ENCODE measurements around the gene NECAP2. TPM values are rescaled to one million over a fixed set of nuclear protein-coding genes. Genes with fewer than 3 reads are reported as not detected.

The NECAP2 gene
- polyA plus RNA-seq, 1 of the 3 experiments (the other 2 are of a cell fraction) = 100.0 TPM

DNA sequence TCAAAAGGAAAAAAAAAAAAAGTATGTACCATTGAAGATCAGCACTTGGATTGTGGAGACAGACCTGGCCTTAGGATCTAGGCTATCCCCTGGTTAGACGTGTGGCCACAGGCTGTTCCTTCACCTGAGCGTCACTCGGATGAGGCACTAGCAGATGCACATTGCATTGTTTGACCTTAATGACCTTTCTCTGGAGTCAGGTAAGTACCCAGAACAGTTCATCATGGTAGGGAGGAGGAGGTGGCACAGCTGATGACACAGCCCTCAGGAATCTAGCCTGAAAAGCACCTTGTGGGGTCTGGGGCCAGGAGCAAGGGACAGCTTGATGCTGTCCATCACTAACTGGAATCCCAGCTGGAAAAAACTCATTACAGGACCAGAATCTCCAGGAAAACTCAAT lies 21.2 kb downstream of the NECAP2 start:
- Histone ChIP-seq H3K9me2 (no peaks in the 10 kb centered on the region), H3K27me3 (ENCODE audit: insufficient read depth) (no peaks in the 10 kb centered on the region), H3K4me3 (ENCODE audit: low read depth in 2 of 2, low read length in 1 of 2) (no peak overlapping the region), H3K9ac (no peak overlapping the region), H2AFZ (ENCODE audit: low read depth) (no peak overlapping the region), H3K4me2 (no peak overlapping the region), H4K20me1 (ENCODE audit: insufficient read depth) (no peaks in the 10 kb centered on the region), H3K9me3 (no peaks in the 10 kb centered on the region), H3K27ac (ENCODE audit: low read depth in 2 of 2, low read length in 1 of 2) (no peak overlapping the region), H3K79me2 (ENCODE audit: insufficient read depth) (no peaks in the 10 kb centered on the region), H3K4me1 (ENCODE audit: control insufficient read depth in 1 of 2, insufficient read depth in 2 of 2, low read depth in 1 of 2, low read length in 1 of 2) (no peaks in the 10 kb centered on the region), H3F3A (replicated peaks; ENCODE audit: insufficient read depth) (peaks cover 5% of the 10 kb centered on the region), H3K36me3 (replicated peaks in 1 of 2; ENCODE audit: control insufficient read depth in 1 of 2, insufficient read depth in 2 of 2, low read length in 1 of 2) (peaks cover 34 to 40% of the 10 kb centered on the region in 2 experiments)
- CTCF ChIA-PET = interaction anchor here (1.1 kb wide), 1 partner anchor 9 kb away, joined by 3 read pairs; no protein-coding TSS in a partner anchor
- TF ChIP-seq RCOR1 (IDR thresholded peaks at IDR 0.05; ENCODE audit: low read length) (no peak), NRF1 (IDR thresholded peaks at IDR 0.05; ENCODE audit: low read depth, low read length) (no peak), RXRA (IDR thresholded peaks at IDR 0.05; ENCODE audit: borderline replicate concordance, low read depth) (no peak), YY1 (IDR thresholded peaks at IDR 0.05; ENCODE audit: low read depth) (no peak), TEAD4 (IDR thresholded peaks at IDR 0.05; ENCODE audit: borderline replicate concordance, insufficient read depth) (no peak), NFIC (IDR thresholded peaks at IDR 0.05; ENCODE audit: borderline replicate concordance) (no peak), TCF12 (IDR thresholded peaks at IDR 0.05) (no peak), FOXJ3 (CRISPR knock-in tag; IDR thresholded peaks at IDR 0.05) (no peak), FOSL2 (IDR thresholded peaks at IDR 0.05; ENCODE audit: borderline replicate concordance, low read depth) (no peak), GABPA (IDR thresholded peaks at IDR 0.05; ENCODE audit: low read depth) (no peak), SMC3 (IDR thresholded peaks at IDR 0.05; ENCODE audit: low read depth, low read length) (no peak), FOXM1 (IDR thresholded peaks at IDR 0.05; ENCODE audit: low read depth) (no peak), TAF1 (IDR thresholded peaks at IDR 0.05; ENCODE audit: borderline replicate concordance, low read depth, low read length) (no peak), ELF1 (IDR thresholded peaks at IDR 0.05) (no peak)
- TF ChIP-seq, protein P1, sequence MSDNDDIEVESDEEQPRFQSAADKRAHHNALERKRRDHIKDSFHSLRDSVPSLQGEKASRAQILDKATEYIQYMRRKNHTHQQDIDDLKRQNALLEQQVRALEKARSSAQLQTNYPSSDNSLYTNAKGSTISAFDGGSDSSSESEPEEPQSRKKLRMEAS (IDR thresholded peaks at IDR 0.05; ENCODE audit: low read depth) = no peak
- TF ChIP-seq, protein P2, sequence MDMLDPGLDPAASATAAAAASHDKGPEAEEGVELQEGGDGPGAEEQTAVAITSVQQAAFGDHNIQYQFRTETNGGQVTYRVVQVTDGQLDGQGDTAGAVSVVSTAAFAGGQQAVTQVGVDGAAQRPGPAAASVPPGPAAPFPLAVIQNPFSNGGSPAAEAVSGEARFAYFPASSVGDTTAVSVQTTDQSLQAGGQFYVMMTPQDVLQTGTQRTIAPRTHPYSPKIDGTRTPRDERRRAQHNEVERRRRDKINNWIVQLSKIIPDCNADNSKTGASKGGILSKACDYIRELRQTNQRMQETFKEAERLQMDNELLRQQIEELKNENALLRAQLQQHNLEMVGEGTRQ (IDR thresholded peaks at IDR 0.05; ENCODE audit: borderline replicate concordance, low read depth, low read length) = no peak
- WGBS (ENCODE audit: low lambda C conversion rate) = 93% methylated on average over 2 of the region's 3 CpGs
- DNase-seq = no peak
- POLR2A ChIA-PET = interaction anchor here (1.0 kb wide), 1 partner anchor 21 kb away, joined by 3 read pairs; the partner anchor contains the start of gene NECAP2

DNA sequence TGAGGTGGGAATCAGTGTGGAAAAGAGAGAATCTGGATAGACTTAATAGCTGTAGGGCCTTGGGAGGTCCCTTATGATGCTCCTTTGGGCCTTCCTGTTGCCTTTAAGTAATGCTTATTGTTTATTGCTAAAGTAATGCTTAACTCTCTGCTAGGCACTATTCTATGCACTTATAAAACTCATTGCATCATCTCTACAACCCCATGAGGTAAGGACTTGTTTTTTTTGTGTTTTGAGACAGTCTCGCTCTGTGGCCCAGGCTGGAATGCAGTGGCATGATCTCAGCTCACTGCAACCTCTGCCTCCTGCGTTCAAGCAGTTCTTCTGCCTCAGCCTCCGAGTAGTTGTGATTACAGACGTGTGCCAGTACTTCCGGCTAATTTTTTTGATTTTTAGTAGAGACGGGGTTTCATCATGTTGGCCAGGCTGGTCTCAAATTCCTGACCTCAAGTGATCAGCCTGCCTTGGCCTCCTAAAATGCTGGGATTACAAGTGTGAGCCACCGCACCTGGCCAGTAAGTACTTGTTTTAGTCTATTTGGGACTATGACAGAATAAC lies 22.3 kb downstream of the NECAP2 start:
- ChIA-PET POLR2A (interaction anchor here (0.6 to 0.8 kb wide), 2 partner anchors 11 to 40 kb away, joined by 5 read pairs; no protein-coding TSS in a partner anchor), CTCF (interaction anchor here (1.1 kb wide), 1 partner anchor 10 kb away, joined by 3 read pairs; no protein-coding TSS in a partner anchor)
- Histone ChIP-seq H3K79me2 (ENCODE audit: insufficient read depth) (no peaks in the 10 kb centered on the region), H3K27ac (ENCODE audit: low read depth in 2 of 2, low read length in 1 of 2) (no peak overlapping the region), H3K9me3 (no peaks in the 10 kb centered on the region), H3K9me2 (no peaks in the 10 kb centered on the region), H3K4me1 (ENCODE audit: control insufficient read depth in 1 of 2, insufficient read depth in 2 of 2, low read depth in 1 of 2, low read length in 1 of 2) (no peaks in the 10 kb centered on the region), H3K27me3 (ENCODE audit: insufficient read depth) (no peaks in the 10 kb centered on the region), H3K4me2 (no peak overlapping the region), H3K36me3 (replicated peaks in 1 of 2; ENCODE audit: control insufficient read depth in 1 of 2, insufficient read depth in 2 of 2, low read length in 1 of 2) (peaks cover 28 to 34% of the 10 kb centered on the region in 2 experiments), H3K9ac (no peak overlapping the region), H4K20me1 (ENCODE audit: insufficient read depth) (no peaks in the 10 kb centered on the region), H2AFZ (ENCODE audit: low read depth) (no peak overlapping the region), H3K4me3 (ENCODE audit: low read depth in 2 of 2, low read length in 1 of 2) (no peak overlapping the region), H3F3A (replicated peaks; ENCODE audit: insufficient read depth) (peaks cover 5% of the 10 kb centered on the region)
- 99% methylated on average over 7 of the region's 7 CpGs for WGBS (ENCODE audit: low lambda C conversion rate)
- no peak for DNase-seq
- TF ChIP-seq GABPA (IDR thresholded peaks at IDR 0.05; ENCODE audit: low read depth) (no peak), FOSL2 (IDR thresholded peaks at IDR 0.05; ENCODE audit: borderline replicate concordance, low read depth) (no peak), SIN3A (IDR thresholded peaks at IDR 0.05; ENCODE audit: borderline replicate concordance, low read depth, low read length) (no peak), NFIC (IDR thresholded peaks at IDR 0.05; ENCODE audit: borderline replicate concordance) (no peak), RFX5 (IDR thresholded peaks at IDR 0.05; ENCODE audit: low read length) (no peak), MEF2A (IDR thresholded peaks at IDR 0.05; ENCODE audit: borderline replicate concordance, low read depth) (no peak), CHD2 (IDR thresholded peaks at IDR 0.05; ENCODE audit: low read length, partially characterized antibody) (no peak), NRF1 (IDR thresholded peaks at IDR 0.05; ENCODE audit: low read depth, low read length) (no peak)

All from SK-N-SH (cell line).